NCI-H2081 treated with DMSO at 0.1 percent for 48 hours (cell line): ENCODE data around the gene FEZF1.
"Not testable (repeated sequence)": the region's sequence is repeated elsewhere in the genome, so short reads cannot be mapped to it uniquely, and the experiment has no call there.

Experiments used
- DNase-seq: peaks from one replicate; lab custom pipeline; 2025; lab: John Stamatoyannopoulos, UW

Gene FEZF1

GRCh38 chr7:122307228-122307621 lies 2.7 kb upstream of the FEZF1 start:
- no peak for DNase-seq

GRCh38 chr7:122306320-122307227 lies 2.0 kb upstream of the FEZF1 start:
- DNase-seq: no peak

- no peak for DNase-seq
These were observed 1.1 kb upstream of the FEZF1 start for GRCh38 chr7:122305475-122306319.

DNA sequence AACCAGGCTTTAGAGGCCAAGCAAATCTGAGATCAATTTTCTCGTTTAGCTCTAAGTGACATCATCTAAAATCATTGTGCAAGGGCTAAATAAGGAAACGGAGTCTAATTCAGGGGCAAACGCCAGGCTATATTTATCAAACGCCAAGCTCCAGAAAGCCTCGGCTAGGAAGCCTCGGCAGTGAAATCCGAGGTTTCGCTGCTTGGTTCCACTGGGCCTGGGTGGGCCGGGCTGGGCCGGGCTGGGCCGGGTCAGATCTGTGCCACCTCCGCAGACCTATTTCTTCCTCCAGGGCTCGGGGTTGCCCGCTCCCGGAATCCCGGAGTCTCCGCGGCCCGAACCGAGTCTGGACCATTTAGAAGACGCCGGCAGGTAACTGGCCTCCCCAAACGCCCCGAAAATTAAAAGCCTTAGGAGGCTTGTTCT lies 459 bp upstream of the FEZF1 start:
- no peak for DNase-seq

DNA sequence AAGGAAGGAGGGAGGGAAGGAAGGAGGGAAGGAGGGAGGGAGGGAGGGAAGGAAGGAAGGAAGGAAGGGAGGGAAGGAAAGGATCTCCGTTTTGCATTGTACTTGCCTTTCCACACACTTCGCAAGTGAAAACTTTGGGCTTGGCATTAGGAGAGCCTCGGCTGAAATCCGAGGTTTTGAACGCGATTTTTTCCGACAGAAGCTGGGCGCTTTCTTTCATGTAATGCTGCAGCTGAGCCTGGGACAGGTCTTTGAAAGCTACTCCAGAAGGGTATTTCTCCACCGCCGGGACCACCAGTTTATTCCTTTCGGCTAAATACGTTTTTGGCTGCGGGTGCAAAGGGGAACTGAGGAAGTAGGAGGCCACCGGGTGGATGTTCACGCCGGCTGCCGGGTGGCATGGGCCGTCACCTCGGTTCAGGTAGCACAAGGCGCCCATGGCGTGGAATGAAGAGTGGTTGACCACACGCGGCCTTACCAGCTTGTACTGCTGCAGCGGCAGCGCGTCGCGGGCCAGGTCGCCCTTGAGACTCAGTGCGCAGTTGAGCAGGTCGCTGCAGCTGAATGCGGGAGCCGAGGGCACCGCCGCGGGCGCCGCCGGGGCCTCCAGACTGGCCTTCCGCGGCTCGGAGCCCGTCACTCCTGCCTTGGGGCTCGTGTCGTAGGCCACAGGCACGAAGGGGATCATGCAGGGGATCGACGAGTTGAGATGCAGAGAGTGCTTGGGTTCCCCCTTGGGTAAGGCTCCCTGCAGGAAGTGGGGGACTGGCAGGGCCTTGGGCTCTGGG lies 825 bp downstream of the FEZF1 start:
- no peak for DNase-seq

DNA sequence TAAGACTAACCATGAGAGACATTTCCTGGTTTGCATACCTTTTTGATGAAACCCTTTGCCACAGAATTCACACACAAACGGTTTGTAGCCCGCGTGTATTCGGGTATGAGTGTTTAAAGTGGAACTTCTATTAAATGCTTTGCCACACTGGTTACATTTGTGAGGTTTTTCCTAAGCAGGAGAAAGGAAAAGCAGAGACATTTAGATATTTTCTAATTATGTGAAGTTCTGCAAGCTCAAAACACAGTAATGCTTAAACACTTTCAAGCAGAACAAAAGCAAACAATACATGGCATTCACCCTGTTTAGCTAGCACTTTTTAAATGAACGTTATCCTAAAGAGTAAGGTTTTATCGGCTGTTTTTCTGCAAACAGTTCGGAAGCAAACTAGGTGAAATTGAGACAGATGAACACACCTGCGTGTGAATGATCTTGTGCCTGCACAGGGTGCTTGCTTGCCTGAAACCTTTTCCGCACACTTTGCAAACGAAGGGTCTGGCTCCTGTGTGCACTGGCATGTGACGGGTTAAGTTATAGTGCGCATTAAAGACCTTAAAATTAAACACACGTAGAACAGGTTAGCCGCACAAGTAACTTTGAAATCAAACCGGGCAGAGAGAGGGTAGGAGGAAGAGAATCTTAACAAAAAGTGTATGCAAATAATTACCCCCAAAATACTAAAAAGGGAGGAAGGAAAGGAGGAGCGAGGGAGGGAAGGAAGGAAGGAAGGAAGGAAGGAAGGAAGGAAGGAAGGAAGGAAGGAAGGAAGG lies 1.6 kb downstream of the FEZF1 start:
- no peak for DNase-seq

GRCh38 chr7:122301858-122302760 lies 2.4 kb downstream of the FEZF1 start:
- DNase-seq: no peak

- no peak for DNase-seq
These were observed 3.4 kb downstream of the FEZF1 start for GRCh38 chr7:122300956-122301833.

- no peak for DNase-seq
These were observed 4.2 kb downstream of the FEZF1 start for GRCh38 chr7:122300211-122300932.

- DNase-seq: no peak
These were observed 4.8 kb downstream of the FEZF1 start for GRCh38 chr7:122299624-122300210.

GRCh38 chr7:122298618-122299017 lies 5.9 kb downstream of the FEZF1 start:
- no peak for DNase-seq

DNA sequence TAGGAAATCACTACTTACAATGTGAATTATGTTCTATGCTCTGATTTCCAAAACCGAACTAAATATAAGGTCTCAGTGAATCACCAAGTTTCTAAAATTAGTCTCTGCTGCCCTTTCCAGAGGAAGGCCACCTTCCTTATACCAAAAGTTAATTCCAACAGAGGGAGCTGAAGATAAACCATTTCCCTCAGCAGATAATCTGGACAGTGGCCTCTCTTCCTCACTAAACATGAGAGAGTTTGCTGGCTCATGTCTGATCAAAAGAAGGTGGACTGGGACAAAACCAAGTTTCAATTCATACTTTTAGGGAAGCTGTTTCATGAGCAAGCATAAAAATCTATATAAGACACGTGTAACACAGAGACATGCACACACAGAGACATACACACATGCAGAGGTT lies 6.4 kb downstream of the FEZF1 start:
- no peak for DNase-seq

DNA sequence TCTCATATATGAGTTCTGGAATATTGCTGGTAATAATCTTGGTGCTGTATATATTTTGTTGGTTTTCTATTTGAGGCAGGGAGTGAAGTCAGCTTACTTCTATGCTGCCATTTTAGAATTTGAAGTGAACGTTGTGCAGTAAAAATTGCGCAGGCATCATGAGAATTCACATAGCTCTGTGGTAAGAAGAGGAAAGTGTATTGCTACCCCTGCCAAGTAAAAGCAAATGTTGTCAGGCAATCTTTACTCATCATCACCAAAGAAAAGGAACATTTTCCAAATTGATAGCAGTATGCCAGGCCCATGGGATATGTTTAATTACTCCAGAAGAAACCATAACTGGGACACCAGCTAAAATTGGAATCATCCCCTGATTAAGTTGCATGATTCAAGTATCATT lies 13.4 kb downstream of the FEZF1 start:
- DNase-seq: no peak

GRCh38 chr7:122290476-122290875 lies 14.1 kb downstream of the FEZF1 start:
- DNase-seq: no peak

DNA sequence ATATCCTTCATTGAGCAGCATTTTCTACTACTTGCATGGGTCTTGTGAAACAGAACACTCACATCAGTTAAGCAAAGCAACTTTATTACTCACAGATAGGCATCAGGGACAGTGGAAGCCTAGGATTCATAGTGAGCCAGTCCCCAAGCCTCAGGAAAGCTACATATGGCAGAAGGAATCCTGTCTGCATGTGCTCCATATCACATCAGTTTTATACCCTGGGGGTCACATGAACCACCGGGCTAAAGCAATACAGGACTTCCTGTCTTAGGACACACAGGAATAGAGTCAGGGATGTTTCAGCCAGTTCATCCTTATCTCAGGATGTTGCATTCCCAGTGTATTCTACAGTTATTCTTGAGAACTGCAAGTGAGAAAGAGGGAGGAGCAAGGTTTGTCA lies 15.1 kb downstream of the FEZF1 start:
- no peak for DNase-seq

- DNase-seq: not testable (repeated sequence)
These were observed 19.9 kb downstream of the FEZF1 start for GRCh38 chr7:122284608-122285007.

DNA sequence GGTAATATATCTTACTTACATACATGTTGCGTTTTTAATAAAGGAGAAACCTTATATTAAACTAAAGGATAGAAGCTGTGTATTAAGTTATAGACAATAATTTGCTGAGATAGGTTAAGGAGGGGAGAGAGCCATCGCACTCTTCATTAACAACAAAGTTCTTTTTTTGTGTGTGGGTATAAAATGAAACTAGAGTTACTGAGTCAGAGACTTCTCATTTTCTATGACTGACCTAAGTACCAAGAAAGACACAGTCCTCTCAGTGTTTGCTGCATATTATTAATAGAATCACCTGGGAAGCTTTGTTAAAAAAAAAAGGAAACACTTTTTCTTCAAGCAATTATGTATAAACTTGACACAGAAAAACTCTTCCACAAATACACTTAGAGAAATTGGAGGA lies 31.4 kb downstream of the FEZF1 start:
- DNase-seq: no peak

GRCh38 chr7:122269241-122269640 lies 35.3 kb downstream of the FEZF1 start:
- DNase-seq: no peak
